K562 (cell line): Measurements from ENCODE around the gene MANBA. TPM values are rescaled to one million over a fixed set of nuclear protein-coding genes. Genes with fewer than 3 reads are reported as not detected.

ENCODE experiments used
- ATAC-seq: fragments of 200-7000 bp; cut with Tn5 transposase; 3 replicates; pipeline ENCODE4 v1.9.1; 2020; ENCODE audit warnings: moderate library complexity
- BruUV-seq: library from RNA; stranded (reverse); fragments of 400-500 nt; replicated peaks from 2 replicates; lab custom pipeline; 2021; lab: Mats Ljungman, UMichigan
- CTCF ChIA-PET: fragments of 300-600 bp; formaldehyde crosslinking; extraction: SDS; loops from one replicate; lab custom pipeline; 2021; ENCODE audit warnings: low intra/inter-chr PET ratio; lab: Yijun Ruan, JAX
- POLR2A ChIA-PET: fragments of 300-600, 350-650 bp; sonication (Branson Sonifier 250); formaldehyde crosslinking; extraction: SDS; loops from one replicate; lab custom pipeline; 2021; ENCODE audit warnings: antibody characterized with exemption, inconsistent platforms; lab: Yijun Ruan, JAX
- DNase-seq, 4 experiments: peaks; one replicate each; pipeline versions ENCODE4 v3.0.0 to v3.0.0-alpha.2; 2011 to 2018; ENCODE audit warnings: low spot score in 3 of 4, mixed read lengths in 3 of 4; ENCODE audit errors: extremely low read depth in 1 of 4
- FAIRE-seq: peaks from 2 replicates; lab custom pipeline; 2011; peaks lifted over from hg19 to GRCh38; lab: Jason Lieb, UNC
- H2AFZ ChIP-seq: 2 replicates; pipeline ENCODE4 v1.6.0; 2011; ENCODE audit warnings: low read depth, low read length, control low read depth, inconsistent platforms
- H3K27ac ChIP-seq: fragments of 200-600 bp; 3 replicates; pipeline ENCODE4 v1.8.0; 2011; ENCODE audit warnings: low read depth, mild to moderate bottlenecking, control low read depth, inconsistent platforms, low read length, moderate library complexity, mixed read lengths; ENCODE audit errors: extremely low read depth
- H3K27me3 ChIP-seq, 2 experiments: fragments of 300-600 bp in 1 of 2; 2 replicates in 1 of 2; 3 replicates in 1 of 2; pipeline versions ENCODE4 v1.6.0 to v1.8.0; 2011; ENCODE audit warnings: inconsistent platforms in 2 of 2, low read length in 2 of 2, mild to moderate bottlenecking in 1 of 2, mixed read lengths in 1 of 2, moderate library complexity in 1 of 2; ENCODE audit not compliant: control insufficient read depth in 2 of 2, insufficient read depth in 2 of 2
- H3K36me3 ChIP-seq: fragments of 300-600 bp; 3 replicates; pipeline ENCODE4 v1.8.0; 2011; ENCODE audit warnings: mild to moderate bottlenecking, low read length, inconsistent platforms; ENCODE audit not compliant: control insufficient read depth, insufficient read depth
- H3K4me1 ChIP-seq, 2 experiments: fragments of 200-600 bp in 1 of 2; replicated peaks in 1 of 2; 2 replicates in 1 of 2; 3 replicates in 1 of 2; pipeline versions ENCODE4 v1.5.1 to v1.8.0; 2011; ENCODE audit warnings: inconsistent platforms in 2 of 2, low read length in 2 of 2, mild to moderate bottlenecking in 1 of 2, mixed read lengths in 1 of 2, moderate library complexity in 1 of 2; ENCODE audit not compliant: control insufficient read depth in 2 of 2, insufficient read depth in 2 of 2
- H3K4me2 ChIP-seq: 2 replicates; pipeline ENCODE4 v1.6.1; 2011; ENCODE audit warnings: low read length, control low read depth, inconsistent platforms, mixed read lengths; ENCODE audit not compliant: insufficient read depth
- H3K4me3 ChIP-seq: fragments of 200-600 bp; sonication (generic), shearing (Covaris generic); 2 replicates; pipeline ENCODE4 v1.5.1; 2016; ENCODE audit warnings: control low read depth, inconsistent platforms
- H3K79me2 ChIP-seq: fragments of 200-600 bp; 3 replicates; pipeline ENCODE4 v1.8.0; 2011; ENCODE audit warnings: low read length, inconsistent platforms; ENCODE audit not compliant: control insufficient read depth, insufficient read depth
- H3K9ac ChIP-seq, 2 experiments: 2 replicates each; pipeline versions ENCODE4 v1.6.0 to v1.6.1; 2011; ENCODE audit warnings: low read depth in 2 of 2, low read length in 2 of 2, control low read depth in 1 of 2, inconsistent platforms in 1 of 2, mild to moderate bottlenecking in 1 of 2, mixed read lengths in 1 of 2; ENCODE audit not compliant: insufficient read depth in 1 of 2
- H3K9me1 ChIP-seq: one replicate; pipeline ENCODE4 v1.6.0; 2011; ENCODE audit warnings: inconsistent platforms, mild to moderate bottlenecking, low read length, moderate library complexity; ENCODE audit not compliant: control insufficient read depth, insufficient read depth
- H3K9me3 ChIP-seq: replicated peaks from 2 replicates; pipeline ENCODE4 v1.5.1; 2011; ENCODE audit warnings: low read depth, low read length, inconsistent platforms; ENCODE audit not compliant: control insufficient read depth, insufficient read depth
- H4K20me1 ChIP-seq: replicated peaks from 2 replicates; pipeline ENCODE4 v1.6.1; 2011; ENCODE audit warnings: low read length, inconsistent platforms, mixed read lengths; ENCODE audit not compliant: control insufficient read depth, insufficient read depth
- WGBS: fragments of 100-300 bp; shearing (Covaris generic); methylation state at CpG from one replicate; pipeline ENCODE4 v1.1.6; 2016; ENCODE audit warnings: low coverage, mixed read lengths; ENCODE audit not compliant: insufficient coverage; ENCODE audit errors: missing lambda C conversion rate; 5-methylcytosine and 5-hydroxymethylcytosine counted together
- in situ Hi-C: fragments of 300-500 bp; cut with MboI; formaldehyde crosslinking; loops from 4 replicates; pipeline ENCODE4 v1.15.0; 2018; ENCODE audit warnings: inconsistent platforms, mixed read lengths
- intact Hi-C: fragments of 100-400 bp; cut with micrococcal nuclease; formaldehyde crosslinking; loops from 2 replicates; pipeline ENCODE4 v1.14.2; 2022
- polyA plus RNA-seq, 8 experiments: library from polyadenylated mRNA; depleted of rRNA in 4 of 8; stranded (reverse) in 5 of 8; unstranded in 3 of 8; fragments of >200 nt; fragmentation: Nextera tagmentation in 2 of 8; fragmentation: Illumina TruSeq in 1 of 8; extraction: Ambion mirVana in 2 of 8; extraction: Trizol in 1 of 8; gene quantifications; 2 replicates each; pipeline versions ENCODE4 v1.2.1 to v1.2.3, GENCODE V29; 2011 to 2014; ENCODE audit warnings: inconsistent platforms in 1 of 8, missing spikeins in 1 of 8
- total RNA-seq, 7 experiments: library from RNA; depleted of rRNA in 6 of 7; stranded (reverse); fragments of >200 nt in 6 of 7; fragmentation: Illumina TruSeq in 2 of 7; extraction: Trizol in 2 of 7; gene quantifications; 2 replicates each; pipeline versions ENCODE4 v1.2.1 to v1.2.3, GENCODE V29; 2011 to 2021; ENCODE audit warnings: low replicate concordance in 1 of 7
- TF ChIP-seq, protein P1 (sequence below): fragments of 450-650 bp; IDR thresholded peaks from 2 replicates; pipeline ENCODE4 v1.6.1; 2017; ENCODE audit warnings: antibody characterized with exemption
- TF ChIP-seq, protein P2 (sequence below): conservative IDR thresholded peaks from 2 replicates; pipeline ENCODE4 v1.6.1; 2011; ENCODE audit warnings: low read depth, mild to moderate bottlenecking, low read length; ENCODE audit not compliant: control insufficient read depth

Gene MANBA
- total and polyA plus RNA-seq, 9 of the 15 experiments (the other 6 are each of a cell fraction or from before 2014, with no cell fraction given): 1.8 to 12.9 (median 7.7) TPM

DNA sequence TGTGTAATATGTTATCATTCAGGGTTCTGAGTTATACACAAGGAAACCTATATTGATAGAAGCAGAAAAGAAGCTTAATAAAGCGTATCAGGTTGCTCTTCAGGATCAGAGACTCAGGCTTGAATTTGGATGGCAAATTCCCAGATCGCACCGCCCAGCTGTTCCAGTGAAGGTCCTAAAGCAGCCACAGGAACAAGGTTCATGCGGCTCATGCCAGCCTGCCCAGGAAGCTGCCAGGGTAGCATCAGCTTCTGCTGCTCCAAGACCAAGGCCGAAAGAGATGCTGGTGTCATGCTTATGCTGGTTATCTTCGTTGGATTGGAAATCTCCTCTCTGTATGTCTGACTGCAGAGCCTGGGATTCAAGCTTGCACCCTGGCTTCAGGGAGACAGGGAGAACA lies 127.7 kb downstream of the MANBA start:
- Histone ChIP-seq H3K4me2 (no peak overlapping the region), H4K20me1 (no peaks in the 10 kb centered on the region), H3K79me2 (no peaks in the 10 kb centered on the region), H3K9ac (no peak overlapping the region), H3K4me1 (no peaks in the 10 kb centered on the region; a peak in 1 of 5 replicates), H2AFZ (no peak overlapping the region), H3K9me1 (no peaks in the 10 kb centered on the region), H3K27me3 (no peaks in the 10 kb centered on the region), H3K4me3 (no peak overlapping the region), H3K27ac (no peak overlapping the region), H3K9me3 (no peaks in the 10 kb centered on the region), H3K36me3 (peaks cover 3% of the 10 kb centered on the region; the same call in 2 of the 3 replicates)
- ATAC-seq (no peak), FAIRE-seq (no peak), DNase-seq (no peak)
- intact Hi-C loops: no loop called here
- TF ChIP-seq, protein P1, sequence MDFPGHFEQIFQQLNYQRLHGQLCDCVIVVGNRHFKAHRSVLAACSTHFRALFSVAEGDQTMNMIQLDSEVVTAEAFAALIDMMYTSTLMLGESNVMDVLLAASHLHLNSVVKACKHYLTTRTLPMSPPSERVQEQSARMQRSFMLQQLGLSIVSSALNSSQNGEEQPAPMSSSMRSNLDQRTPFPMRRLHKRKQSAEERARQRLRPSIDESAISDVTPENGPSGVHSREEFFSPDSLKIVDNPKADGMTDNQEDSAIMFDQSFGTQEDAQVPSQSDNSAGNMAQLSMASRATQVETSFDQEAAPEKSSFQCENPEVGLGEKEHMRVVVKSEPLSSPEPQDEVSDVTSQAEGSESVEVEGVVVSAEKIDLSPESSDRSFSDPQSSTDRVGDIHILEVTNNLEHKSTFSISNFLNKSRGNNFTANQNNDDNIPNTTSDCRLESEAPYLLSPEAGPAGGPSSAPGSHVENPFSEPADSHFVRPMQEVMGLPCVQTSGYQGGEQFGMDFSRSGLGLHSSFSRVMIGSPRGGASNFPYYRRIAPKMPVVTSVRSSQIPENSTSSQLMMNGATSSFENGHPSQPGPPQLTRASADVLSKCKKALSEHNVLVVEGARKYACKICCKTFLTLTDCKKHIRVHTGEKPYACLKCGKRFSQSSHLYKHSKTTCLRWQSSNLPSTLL: no peak
- TF ChIP-seq, protein P2, sequence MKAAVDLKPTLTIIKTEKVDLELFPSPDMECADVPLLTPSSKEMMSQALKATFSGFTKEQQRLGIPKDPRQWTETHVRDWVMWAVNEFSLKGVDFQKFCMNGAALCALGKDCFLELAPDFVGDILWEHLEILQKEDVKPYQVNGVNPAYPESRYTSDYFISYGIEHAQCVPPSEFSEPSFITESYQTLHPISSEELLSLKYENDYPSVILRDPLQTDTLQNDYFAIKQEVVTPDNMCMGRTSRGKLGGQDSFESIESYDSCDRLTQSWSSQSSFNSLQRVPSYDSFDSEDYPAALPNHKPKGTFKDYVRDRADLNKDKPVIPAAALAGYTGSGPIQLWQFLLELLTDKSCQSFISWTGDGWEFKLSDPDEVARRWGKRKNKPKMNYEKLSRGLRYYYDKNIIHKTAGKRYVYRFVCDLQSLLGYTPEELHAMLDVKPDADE: no peak
- in situ Hi-C loops: no loop called here
- ChIA-PET CTCF (no interaction called here), POLR2A (interaction anchor here (1.1 kb wide), 1 partner anchor 68 kb away, joined by 3 read pairs; no protein-coding TSS in a partner anchor)
- WGBS: 62% methylated on average over 6 of the region's 6 CpGs
- BruUV-seq: no TSS peak
